A549 (cell line): ENCODE results near the gene DIP2C. TPM values are rescaled to one million over a fixed set of nuclear protein-coding genes. Genes with fewer than 3 reads are reported as not detected.

Experiments used
- ATAC-seq, 2 experiments: fragments of 200-7000 bp in 1 of 2; fragments of >200 bp in 1 of 2; cut with Nextera tagmentation in 1 of 2; cut with Tn5 transposase in 1 of 2; 3 replicates each; pipeline versions ENCODE4 v1.8.0 to v1.9.1; 2018 to 2020; ENCODE audit warnings: mild to moderate bottlenecking in 1 of 2, moderate library complexity in 1 of 2
- CTCF ChIA-PET: fragments of 300-600 bp; sonication (Branson Sonifier 250); formaldehyde crosslinking; extraction: SDS; loops from one replicate; lab custom pipeline; 2021; ENCODE audit warnings: antibody characterized with exemption, inconsistent platforms; lab: Yijun Ruan, JAX
- POLR2A ChIA-PET: fragments of 350-600 bp; formaldehyde crosslinking; extraction: SDS; loops from one replicate; lab custom pipeline; 2021; ENCODE audit warnings: antibody characterized with exemption, inconsistent platforms; lab: Yijun Ruan, JAX
- DNase-seq, 2 experiments: peaks; one replicate each; pipeline versions ENCODE4 v3.0.0 to v3.0.0-alpha.2; 2011 to 2016; ENCODE audit warnings: low read depth in 1 of 2, low spot score in 1 of 2
- FAIRE-seq: peaks from 2 replicates; lab custom pipeline; 2011; peaks lifted over from hg19 to GRCh38; lab: Jason Lieb, UNC
- H3K27ac ChIP-seq, 2 experiments: fragments of >200 bp; sonication (Bioruptor Twin); formaldehyde crosslinking; 3 replicates each; pipeline ENCODE4 v1.5.1; 2016 to 2017
- H3K4me1 ChIP-seq: fragments of >200 bp; sonication (Bioruptor Twin); formaldehyde crosslinking; 3 replicates; pipeline ENCODE4 v1.6.1; 2016
- H3K4me2 ChIP-seq: fragments of >200 bp; sonication (Bioruptor Twin); formaldehyde crosslinking; 3 replicates; pipeline ENCODE4 v1.6.1; 2016
- H3K4me3 ChIP-seq: fragments of >200 bp; sonication (Bioruptor Twin); formaldehyde crosslinking; 3 replicates; pipeline ENCODE4 v1.5.1; 2016
- H3K9me3 ChIP-seq: fragments of >200 bp; sonication (Bioruptor Twin); formaldehyde crosslinking; 3 replicates; pipeline ENCODE4 v1.6.1; 2016
- ATOH8 ChIP-seq: fragments of 250-450 bp; sonication (Bioruptor Pico); IDR thresholded peaks from 2 replicates; pipeline ENCODE4 v1.5.0; 2020; ENCODE audit warnings: low read depth, mild to moderate bottlenecking, moderate library complexity
- BCL3 ChIP-seq: fragments of >200 bp; sonication (Bioruptor Twin); formaldehyde crosslinking; IDR thresholded peaks from 3 replicates; pipeline ENCODE4 v1.6.1; 2016
- CBX2 ChIP-seq: fragments of 200-600 bp; sonication (generic); IDR thresholded peaks from 2 replicates; pipeline ENCODE4 v1.6.1; 2016; ENCODE audit warnings: low read depth, mild to moderate bottlenecking, borderline replicate concordance
- CEBPB ChIP-seq, 2 experiments: fragments of >200 bp in 1 of 2; sonication (Bioruptor Twin) in 1 of 2; formaldehyde crosslinking in 1 of 2; IDR thresholded peaks; 2 replicates each; pipeline ENCODE4 v1.6.1; 2012 to 2016
- CHD2 ChIP-seq: fragments of 150-350 bp; IDR thresholded peaks from 2 replicates; pipeline ENCODE4 v1.6.1; 2014; ENCODE audit warnings: low read length; ENCODE audit not compliant: partially characterized antibody
- CTCF ChIP-seq: fragments of >200 bp; sonication (Bioruptor Twin); formaldehyde crosslinking; IDR thresholded peaks from 3 replicates; pipeline ENCODE4 v1.5.1; 2016
- E2F6 ChIP-seq: IDR thresholded peaks from 2 replicates; pipeline ENCODE4 v1.6.1; 2012; ENCODE audit warnings: low read depth, borderline replicate concordance
- EHMT2 ChIP-seq: fragments of 200-600 bp; sonication (generic); IDR thresholded peaks from 2 replicates; pipeline ENCODE4 v1.6.1; 2016; ENCODE audit warnings: antibody characterized with exemption, low read depth, mild to moderate bottlenecking, moderate library complexity
- EP300 ChIP-seq, 2 experiments: fragments of >200 bp; sonication (Bioruptor Twin); formaldehyde crosslinking; IDR thresholded peaks; 2 replicates in 1 of 2; 3 replicates in 1 of 2; pipeline ENCODE4 v1.6.1; 2016 to 2017
- FOSB ChIP-seq: fragments of 250-450 bp; sonication (Bioruptor Pico); IDR thresholded peaks from 2 replicates; pipeline ENCODE4 v1.5.0; 2020; ENCODE audit warnings: mild to moderate bottlenecking, moderate library complexity
- FOSL2 ChIP-seq, 2 experiments: fragments of 450-650 bp in 1 of 2; fragments of >200 bp in 1 of 2; sonication (Bioruptor Twin) in 1 of 2; formaldehyde crosslinking; IDR thresholded peaks; 2 replicates each; pipeline versions ENCODE4 v1.5.0 to v1.6.1; 2016 to 2020; ENCODE audit warnings: mild to moderate bottlenecking in 1 of 2, moderate library complexity in 1 of 2
- FOXS1 ChIP-seq: fragments of 250-450 bp; sonication (Bioruptor Pico); IDR thresholded peaks from 2 replicates; pipeline ENCODE4 v1.5.0; 2020; ENCODE audit warnings: mild to moderate bottlenecking, moderate library complexity
- GATA3 ChIP-seq: IDR thresholded peaks from 2 replicates; pipeline ENCODE4 v1.6.1; 2012; ENCODE audit warnings: borderline replicate concordance
- HDAC2 ChIP-seq: fragments of 200-600 bp; sonication (generic); IDR thresholded peaks from 2 replicates; pipeline ENCODE4 v1.6.1; 2016
- HMGXB4 ChIP-seq: fragments of 250-450 bp; sonication (Bioruptor Pico); IDR thresholded peaks from 2 replicates; pipeline ENCODE4 v1.5.0; 2021; ENCODE audit warnings: mild to moderate bottlenecking, moderate library complexity, borderline replicate concordance
- HOXB13 ChIP-seq: fragments of 250-450 bp; sonication (Bioruptor Pico); IDR thresholded peaks from 2 replicates; pipeline ENCODE4 v1.5.0; 2020; ENCODE audit warnings: low read depth, mild to moderate bottlenecking, moderate library complexity
- JUN ChIP-seq, 2 experiments: fragments of >200 bp; sonication (Bioruptor Twin); formaldehyde crosslinking; IDR thresholded peaks; 2 replicates in 1 of 2; 3 replicates in 1 of 2; pipeline ENCODE4 v1.6.1; 2016 to 2017
- POLR2AphosphoS2 ChIP-seq: conservative IDR thresholded peaks from 2 replicates; pipeline ENCODE4 v1.6.1; 2012; ENCODE audit warnings: low read length, improper control_type of control experiment, inconsistent platforms
- RCOR1 ChIP-seq: fragments of 150-350 bp; IDR thresholded peaks from 2 replicates; pipeline ENCODE4 v1.6.1; 2014; ENCODE audit warnings: antibody characterized with exemption, low read length, low read depth
- REST ChIP-seq: fragments of 200-600 bp; sonication (generic); IDR thresholded peaks from 2 replicates; pipeline ENCODE4 v1.6.1; 2016; ENCODE audit warnings: antibody characterized with exemption, mild to moderate bottlenecking, moderate library complexity
- RNF2 ChIP-seq: fragments of 200-600 bp; sonication (generic); IDR thresholded peaks from 2 replicates; pipeline ENCODE4 v1.6.1; 2016; ENCODE audit warnings: low read depth, mild to moderate bottlenecking, antibody characterized with exemption, moderate library complexity, borderline replicate concordance
- SREBF2 ChIP-seq: fragments of 450-650 bp; IDR thresholded peaks from 2 replicates; pipeline ENCODE4 v1.6.1; 2014; ENCODE audit warnings: mild to moderate bottlenecking, moderate library complexity
- ZC3H11A ChIP-seq: fragments of 450-650 bp; IDR thresholded peaks from 2 replicates; pipeline ENCODE4 v1.6.1; 2014; ENCODE audit warnings: antibody characterized with exemption, mild to moderate bottlenecking
- WGBS: methylation state at CpG from one replicate; pipeline ENCODE4 v1.1.6; 2017; ENCODE audit errors: missing lambda C conversion rate; 5-methylcytosine and 5-hydroxymethylcytosine counted together
- polyA plus RNA-seq, 4 experiments: library from polyadenylated mRNA; depleted of rRNA in 3 of 4; stranded (reverse); fragments of >200 nt; fragmentation: RNase III in 1 of 4; extraction: RNeasy Plus Mini Kit Qiagen cat#74134 plus additional on column Dnase treatment in 1 of 4; gene quantifications; 2 replicates in 3 of 4; 3 replicates in 1 of 4; pipeline ENCODE4 v1.2.3, GENCODE V29; 2011 to 2017

Gene DIP2C
- polyA plus RNA-seq, 2 of the 4 experiments (the other 2 are of a cell fraction) = 3.7 to 5.0 TPM

GRCh38 chr10:474946-475345, 214.5 kb downstream of the DIP2C start:
- H3K4me3 ChIP-seq = no peak overlapping the region
- no peak for TF ChIP-seq EP300 (IDR thresholded peaks at IDR 0.05)
- no peak for TF ChIP-seq BCL3
- no peak for TF ChIP-seq SREBF2
- TF ChIP-seq HOXB13 (CRISPR knock-in tag) = no peak
- no peaks in the 10 kb centered on the region for H3K4me1 ChIP-seq
- no peak overlapping the region for H3K27ac ChIP-seq
- no peak for ATAC-seq
- CTCF ChIA-PET = no interaction called here
- no peaks in the 10 kb centered on the region for H3K9me3 ChIP-seq
- POLR2A ChIA-PET = no interaction called here
- 86% methylated on average over 9 of the region's 9 CpGs for WGBS
- no peak overlapping the region for H3K4me2 ChIP-seq
- no peak for DNase-seq
- no peak for FAIRE-seq

GRCh38 chr10:474406-474805, 215.1 kb downstream of the DIP2C start:
- no peak for ATAC-seq
- no peak overlapping the region for H3K4me3 ChIP-seq
- no peak overlapping the region for H3K27ac ChIP-seq
- 93% methylated on average over 12 of the region's 12 CpGs for WGBS
- TF ChIP-seq POLR2AphosphoS2 (no peak), RNF2 (no peak), HDAC2 (no peak), EHMT2 (no peak), FOXS1 (CRISPR knock-in tag) (no peak), E2F6 (no peak), HOXB13 (CRISPR knock-in tag) (no peak)
- no peaks in the 10 kb centered on the region for H3K9me3 ChIP-seq
- no peaks in the 10 kb centered on the region for H3K4me1 ChIP-seq
- POLR2A ChIA-PET = no interaction called here
- CTCF ChIA-PET = no interaction called here
- H3K4me2 ChIP-seq = no peak overlapping the region
- DNase-seq = no peak
- no peak for FAIRE-seq

GRCh38 chr10:472241-472910, 217.1 kb downstream of the DIP2C start:
- 91% methylated on average over 31 of the region's 31 CpGs for WGBS
- Histone ChIP-seq H3K4me3 (no peak overlapping the region), H3K9me3 (no peaks in the 10 kb centered on the region), H3K4me1 (no peaks in the 10 kb centered on the region), H3K27ac (no peak overlapping the region), H3K4me2 (no peak overlapping the region)
- ChIA-PET CTCF (interaction anchor here (0.7 kb wide), 1 partner anchor 21 kb away, joined by 3 read pairs; no protein-coding TSS in a partner anchor), POLR2A (no interaction called here)
- FAIRE-seq (no peak), ATAC-seq (no peak), DNase-seq (no peak)
- TF ChIP-seq FOSL2 (IDR thresholded peaks at IDR 0.05) (no peak), FOSL2 (CRISPR knock-in tag; IDR thresholded peaks at IDR 0.05) (no peak), GATA3 (no peak), FOSB (no peak), SREBF2 (no peak), CTCF (no peak), ATOH8 (no peak), JUN (IDR thresholded peaks at IDR 0.05) (no peak), REST (no peak), ZC3H11A (no peak), EHMT2 (no peak), CBX2 (no peak), HMGXB4 (CRISPR knock-in tag) (no peak), CHD2 (no peak), CEBPB (IDR thresholded peaks at IDR 0.05) (no peak), RCOR1 (no peak)
